Muscle of back (tissue), 13 donors: ENCODE measurements around the gene ETF1. TPM values are rescaled to one million over a fixed set of nuclear protein-coding genes. Genes with fewer than 3 reads are reported as not detected.

ENCODE experiments used
- DNase-seq, 3 donors: peaks; one replicate each; pipeline versions ENCODE4 v3.0.0 to v3.0.0-alpha.2; 2013
- long read RNA-seq, 9 donors: transcript quantifications; one replicate each; lab custom pipeline, GENCODE V29; 2026
- polyA plus RNA-seq, 10 donors: library from polyadenylated mRNA; unstranded; fragments of 120-200 nt; gene quantifications; one replicate each; pipeline ENCODE4 v1.2.1, GENCODE V29; 2013; ENCODE audit not compliant: insufficient read length in 10 of 10

Gene ETF1
- polyA plus RNA-seq: 10 to 100 TPM; 39.6 to 62.8 (median 48.8) TPM
- long read RNA-seq, donor 1, partial matches to known transcripts: 8 of 12 reads
- long read RNA-seq, donor 1, other reads (novel, unspliced or antisense): 0 of 12 reads
- long read RNA-seq, donor 2, transcript ETF1-201 (11 exons, 3,742 nt): major isoform, 6 of 11 reads
- long read RNA-seq, donor 2, partial matches to known transcripts: 5 of 11 reads
- long read RNA-seq, donor 2, other reads (novel, unspliced or antisense): 0 of 11 reads
- long read RNA-seq, donor 3: 0 reads
- long read RNA-seq, donor 4, partial matches to known transcripts: 15 of 19 reads
- long read RNA-seq, donor 4, other reads (novel, unspliced or antisense): 0 of 19 reads
- long read RNA-seq, donor 5, transcript ETF1-201 (11 exons, 3,742 nt): major isoform, 9 of 15 reads
- long read RNA-seq, donor 5, partial matches to known transcripts: 6 of 15 reads
- long read RNA-seq, donor 5, other reads (novel, unspliced or antisense): 0 of 15 reads
- long read RNA-seq, donor 6, transcript ETF1-201 (11 exons, 3,742 nt): major isoform, 6 of 22 reads
- long read RNA-seq, donor 6, partial matches to known transcripts: 16 of 22 reads
- long read RNA-seq, donor 6, other reads (novel, unspliced or antisense): 0 of 22 reads
- long read RNA-seq, donor 7, partial matches to known transcripts: 17 of 20 reads
- long read RNA-seq, donor 7, other reads (novel, unspliced or antisense): 0 of 20 reads
- long read RNA-seq, donor 8, transcript ETF1-201 (11 exons, 3,742 nt): major isoform, 10 of 18 reads
- long read RNA-seq, donor 8, partial matches to known transcripts: 8 of 18 reads
- long read RNA-seq, donor 8, other reads (novel, unspliced or antisense): 0 of 18 reads
- long read RNA-seq, donor 9, partial matches to known transcripts: 0 of 1 reads
- long read RNA-seq, donor 9, other reads (novel, unspliced or antisense): 0 of 1 reads

GRCh38 chr5:138542956-138543729, at the start of gene ETF1:
ETF1 (minus strand) TSS chr5:138543236; CDS start chr5:138542918, 318 bp downstream.
- peak; percentile 100 for DNase-seq

DNA sequence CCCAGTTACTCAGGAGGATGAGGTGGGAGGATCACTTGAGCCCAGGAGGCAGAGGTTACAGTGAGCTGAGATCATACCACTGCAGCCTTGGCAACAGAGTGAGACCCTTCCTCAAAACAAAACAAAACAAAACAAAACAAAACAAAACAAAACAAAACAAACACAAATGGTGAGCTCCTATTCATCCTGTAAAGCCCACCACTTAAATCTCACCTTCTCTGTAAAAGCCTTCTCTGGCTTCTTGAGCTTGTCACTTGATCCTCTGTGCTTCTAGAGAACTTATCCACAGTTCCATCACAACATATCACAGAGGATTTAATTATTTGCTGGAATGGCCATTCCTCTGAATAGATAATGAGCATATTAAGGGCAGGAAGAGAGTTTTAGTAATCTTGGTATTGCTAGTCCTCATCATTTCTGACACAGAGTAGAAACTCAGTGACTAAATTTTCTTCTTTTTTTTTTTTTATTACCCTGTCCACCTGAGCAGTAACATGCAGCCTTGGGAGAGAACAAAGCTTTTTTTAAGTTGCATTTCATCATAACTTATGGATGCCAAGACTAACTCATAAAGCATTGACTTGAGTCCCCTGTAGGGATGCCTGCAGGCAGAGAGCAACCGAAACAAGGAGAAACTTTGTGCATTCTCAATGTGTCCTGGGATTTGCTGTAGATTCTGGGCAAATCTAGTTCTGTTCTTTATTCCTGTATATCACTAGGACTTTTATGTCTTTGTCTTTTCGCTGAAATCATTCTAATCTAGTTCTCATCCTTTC, 45.2 kb upstream of the ETF1 start:
- no peak for DNase-seq

GRCh38 chr5:138585157-138585556, 42.1 kb upstream of the ETF1 start:
- DNase-seq: no peak

DNA sequence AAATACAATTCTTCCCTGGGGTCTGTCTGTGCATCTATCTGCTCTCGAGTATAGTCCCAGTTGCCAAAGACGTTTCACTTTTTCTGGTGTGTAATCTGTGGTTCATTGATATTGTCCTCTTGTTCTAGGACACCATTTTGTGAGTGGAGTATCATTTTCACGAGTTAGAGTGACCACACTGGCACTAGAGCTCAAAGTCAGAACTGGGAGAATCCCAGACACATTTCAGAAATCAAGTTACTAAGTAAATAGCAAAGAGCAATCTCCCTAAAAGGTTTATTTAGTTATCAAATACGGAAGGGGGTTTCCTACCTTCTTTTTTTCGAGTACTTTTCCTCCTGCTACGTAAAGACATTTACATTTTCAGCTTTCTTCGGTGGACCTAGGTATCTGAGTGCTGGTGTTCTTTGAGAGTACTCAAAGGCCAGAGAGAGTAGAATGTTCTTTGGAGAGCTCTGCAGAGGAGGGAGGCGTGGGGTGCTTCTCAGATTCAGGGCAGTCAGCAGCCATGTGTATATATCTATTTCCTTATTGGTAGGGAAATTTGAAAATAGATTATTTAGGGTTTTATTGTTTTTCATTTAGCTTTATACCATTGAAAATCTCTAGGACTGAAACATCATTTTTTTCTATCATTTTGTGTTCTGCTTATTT, 41.1 kb upstream of the ETF1 start:
- DNase-seq: no peak

DNA sequence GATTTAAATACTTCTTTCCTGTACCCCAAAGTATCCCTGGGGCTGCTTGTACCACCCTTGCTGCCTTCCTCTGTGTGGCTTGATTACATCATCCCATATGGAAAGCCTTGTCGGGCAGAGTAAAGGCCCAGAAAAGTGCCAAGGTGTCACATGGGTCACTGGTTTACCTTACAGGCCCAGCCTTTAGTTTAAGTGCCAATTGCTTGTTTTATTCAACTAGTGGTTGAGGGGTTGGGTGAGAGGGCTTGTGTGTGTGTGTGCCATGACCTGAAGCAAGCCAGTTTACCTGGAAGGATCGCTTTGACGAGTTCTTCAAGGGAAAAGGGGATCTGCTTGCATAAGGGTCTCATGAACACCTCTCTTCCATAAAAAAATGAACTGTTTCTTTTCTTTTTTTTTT, 39.9 kb upstream of the ETF1 start:
- DNase-seq: no peak

DNA sequence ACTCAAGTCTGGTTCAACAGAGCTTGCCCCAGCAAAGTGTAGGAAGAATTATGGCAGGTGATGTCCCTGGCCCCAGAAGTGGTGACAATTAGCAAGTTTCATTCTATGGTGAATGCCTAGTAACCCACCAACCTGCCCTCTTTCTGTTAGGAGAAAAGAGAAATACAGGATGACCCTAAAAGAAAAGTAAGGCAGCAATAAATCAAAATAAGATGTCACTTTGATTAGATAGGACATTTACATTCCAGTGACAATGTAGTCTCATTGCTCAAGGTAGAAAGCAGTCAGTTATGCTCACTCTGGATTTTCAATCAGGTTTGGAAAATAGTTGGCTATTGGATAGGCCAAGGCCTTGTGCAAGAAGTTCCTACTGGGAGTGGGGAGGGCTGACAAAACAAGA, 37.7 kb upstream of the ETF1 start:
- no peak for DNase-seq

GRCh38 chr5:138580001-138580400, 37.0 kb upstream of the ETF1 start:
- DNase-seq: no peak

GRCh38 chr5:138579517-138579863, 36.5 kb upstream of the ETF1 start:
- DNase-seq: no peak

DNA sequence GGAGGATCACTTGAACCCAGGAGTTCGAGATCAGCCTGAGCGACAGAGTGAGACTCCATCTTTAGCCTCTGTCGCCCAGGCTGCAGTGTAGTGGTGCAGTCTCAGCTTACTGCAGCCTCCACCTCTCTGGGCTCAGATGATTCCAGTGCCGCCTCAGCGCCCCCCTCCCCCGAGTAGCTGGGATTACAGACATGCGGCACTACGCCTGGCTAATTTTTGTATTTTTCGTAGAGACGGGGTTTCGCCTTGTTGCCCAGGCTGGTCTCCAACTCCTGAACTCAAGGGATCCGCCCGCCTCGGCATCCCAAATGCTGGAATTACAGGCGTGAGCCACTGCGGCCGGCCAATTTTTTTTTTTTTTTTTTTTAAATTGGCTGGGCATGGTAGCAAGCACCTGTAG, 34.4 kb upstream of the ETF1 start:
- DNase-seq: no peak

- peak; percentile 100 for DNase-seq
Observed at GRCh38 chr5:138575194-138576015, 32.4 kb upstream of the ETF1 start, which contains the start of gene HSPA9. HSPA9 (minus strand) TSS chr5:138575401; CDS start chr5:138575318, 83 bp downstream.

GRCh38 chr5:138574744-138575193, 31.7 kb upstream of the ETF1 start:
- DNase-seq: no peak

DNA sequence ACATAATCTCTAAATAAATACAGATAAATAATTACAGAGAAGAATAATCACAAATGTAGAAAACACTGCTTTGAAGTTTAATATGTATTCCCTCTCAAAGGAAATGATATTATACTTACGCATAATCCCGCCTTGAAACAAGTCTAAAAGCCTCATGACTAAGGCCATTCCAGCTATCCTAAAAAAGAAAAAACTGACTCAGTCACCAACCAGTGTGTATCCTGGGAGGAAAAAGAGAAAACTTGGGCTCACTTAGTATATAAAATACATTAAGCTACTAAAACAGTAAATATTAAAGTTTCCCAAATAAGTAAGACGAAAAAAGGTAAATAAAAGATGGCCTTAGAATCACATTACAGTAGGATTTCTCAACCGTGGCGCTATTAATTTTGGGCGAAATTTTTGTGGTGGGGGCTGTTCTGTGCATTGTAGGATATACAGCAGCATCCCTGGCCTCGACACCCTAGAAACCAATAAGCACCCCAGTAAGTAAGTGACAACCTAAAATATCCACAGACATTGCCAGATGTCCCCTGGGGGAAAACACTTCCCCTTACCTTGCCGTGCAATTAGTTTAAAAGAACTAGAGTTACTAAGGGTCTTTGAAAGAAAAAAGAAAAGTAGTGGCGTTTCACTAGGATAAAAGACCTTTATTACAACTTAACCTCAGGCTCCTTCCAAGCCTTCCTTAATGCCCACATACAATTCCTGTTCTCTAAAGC, 31.1 kb upstream of the ETF1 start:
- no peak for DNase-seq

- DNase-seq: no peak
Observed at GRCh38 chr5:138573223-138573622, 30.2 kb upstream of the ETF1 start.

DNA sequence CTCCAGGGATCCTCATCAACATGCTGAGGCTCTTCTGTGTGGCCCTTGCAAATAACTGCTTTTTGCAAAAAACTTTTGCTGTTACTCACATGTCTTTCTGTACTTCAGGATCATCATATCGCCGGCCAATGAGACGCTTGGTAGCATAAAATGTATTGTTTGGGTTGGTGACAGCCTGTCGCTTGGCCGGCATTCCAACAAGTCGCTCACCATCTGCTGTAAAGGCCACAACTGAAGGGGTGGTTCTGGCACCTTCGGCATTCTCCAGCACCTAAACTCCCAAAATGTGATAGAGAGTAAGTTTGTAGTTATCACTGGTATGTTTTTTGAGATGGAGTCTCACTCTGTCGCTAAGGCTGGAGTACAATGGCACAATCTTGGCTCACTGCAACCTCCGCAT, 27.8 kb upstream of the ETF1 start:
- no peak for DNase-seq

DNA sequence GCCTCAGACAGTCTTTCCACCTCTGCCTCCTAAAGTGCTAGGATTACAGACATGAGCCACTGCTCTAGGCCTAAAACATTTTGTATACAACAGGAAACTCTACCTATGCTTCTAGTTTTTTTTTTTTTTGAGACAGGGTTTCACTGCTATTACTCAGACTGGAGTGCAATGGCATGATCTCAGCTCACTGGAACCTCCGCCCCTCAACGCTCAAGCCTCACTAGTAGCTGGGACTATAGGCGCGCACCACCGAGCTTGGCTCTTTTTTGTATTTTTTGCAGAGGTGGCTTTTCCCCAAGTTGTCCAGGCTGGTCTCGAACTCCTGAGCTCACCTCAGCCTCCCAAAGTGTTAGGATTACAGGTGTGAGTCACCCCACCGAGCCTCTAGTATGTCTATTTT, 26.7 kb upstream of the ETF1 start:
- DNase-seq: no peak

DNA sequence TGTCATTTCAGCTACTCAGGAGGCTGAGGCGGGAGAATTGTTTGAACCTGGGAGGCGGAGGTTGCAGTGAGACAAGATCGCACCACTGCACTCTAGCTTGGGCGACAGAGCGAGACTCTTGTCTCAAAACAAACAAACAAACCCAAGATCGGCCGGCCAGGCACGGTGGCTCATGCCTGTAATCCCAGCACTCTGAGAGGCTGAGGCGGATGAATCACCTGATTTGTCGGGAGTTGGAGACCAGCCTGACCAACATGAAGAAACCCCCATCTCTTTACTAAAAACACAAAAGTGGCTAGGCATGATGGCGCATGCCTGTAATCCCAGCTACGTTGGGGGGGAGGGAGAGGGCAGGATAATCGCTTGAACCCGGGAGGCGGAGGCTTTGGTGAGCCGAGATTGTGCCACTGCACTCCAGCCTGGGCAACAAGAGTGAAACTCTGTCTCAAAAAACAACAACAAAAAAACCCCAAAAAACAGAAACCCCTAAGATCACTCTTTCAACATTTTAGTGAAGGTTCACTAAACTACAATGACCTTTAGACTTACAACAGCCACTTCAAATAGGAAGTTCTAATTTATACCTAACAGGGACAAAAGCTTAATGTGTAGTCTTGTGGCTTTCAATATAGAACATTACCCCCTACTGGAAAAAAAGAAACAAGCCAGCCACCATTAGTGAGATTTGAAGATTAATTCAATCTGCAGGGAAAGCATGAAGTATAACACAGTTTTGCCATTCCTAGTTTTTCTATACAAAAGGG, 25.2 kb upstream of the ETF1 start:
- DNase-seq: no peak

DNA sequence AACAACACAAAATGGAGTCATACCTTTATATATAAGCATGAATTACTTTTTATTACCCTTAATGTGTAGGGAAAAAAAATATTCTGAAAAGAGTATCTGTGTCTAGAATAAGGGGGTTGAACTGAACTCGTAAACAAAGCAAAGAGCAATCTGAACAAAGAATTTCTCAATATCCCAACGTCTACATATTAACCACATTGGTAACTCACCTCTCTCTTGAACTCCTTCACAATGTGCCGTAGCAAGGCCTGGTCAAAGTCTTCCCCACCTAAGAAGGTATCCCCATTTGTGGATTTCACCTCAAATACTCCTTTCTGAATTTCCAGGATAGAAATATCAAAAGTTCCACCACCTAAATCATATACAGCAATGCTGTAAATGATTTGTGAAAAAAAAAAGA, 23.8 kb upstream of the ETF1 start:
- no peak for DNase-seq
